Cardiac septum (tissue), 1 donor: ENCODE results near the gene VEGFD. TPM values are rescaled to one million over a fixed set of nuclear protein-coding genes. Genes with fewer than 3 reads are reported as not detected.
"Not testable (repeated sequence)": the region's sequence is repeated elsewhere in the genome, so short reads cannot be mapped to it uniquely, and the experiment has no call there.

Experiments
- DNase-seq: peaks from one replicate; pipeline ENCODE4 v3.0.0-alpha.2; 2020; ENCODE audit warnings: low spot score
- intact Hi-C: fragments of 100-400 bp; cut with DNase I; formaldehyde crosslinking; loops from one replicate; pipeline ENCODE4 v1.14.0; 2022
- total RNA-seq: library from RNA; stranded (reverse); fragmentation: NEBNext Ultra II Directional; extraction: Animal tissue kit (Norgen Biotek cat#: 25700); gene quantifications from one replicate; pipeline ENCODE4 v1.2.1, GENCODE V29; 2021
- donor health status: DM: no; HTN: no; CAD: no.

VEGFD gene
- total RNA-seq, 1 donor from 2014 or later, result 1.3 TPM

- no peak for DNase-seq
- intact Hi-C loops, result no loop called here
Observed at GRCh38 chrX:15319075-15319474, 65.1 kb downstream of the VEGFD start.

GRCh38 chrX:15315509-15315908, 68.7 kb downstream of the VEGFD start, which contains the start of gene ASB11:
Gene ASB11 (minus strand): TSS chrX:15315640. CDS start chrX:15315605, 35 bp downstream.
- intact Hi-C loops, result no loop called here
- DNase-seq, result no peak

- intact Hi-C loops, result no loop called here
Observed at GRCh38 chrX:15314472-15314871, 69.7 kb downstream of the VEGFD start.

GRCh38 chrX:15311119-15311518, 73.1 kb downstream of the VEGFD start:
- intact Hi-C loops, result no loop called here
- no peak for DNase-seq

More at GRCh38 chrX:15314472-15314871, 69.7 kb downstream of the VEGFD start:
- no peak for DNase-seq

- DNase-seq, result no peak
Observed at GRCh38 chrX:15310117-15310516, 74.1 kb downstream of the VEGFD start.

GRCh38 chrX:15305899-15306298, 78.3 kb downstream of the VEGFD start:
- DNase-seq, intact Hi-C loops: not testable (repeated sequence)

More at GRCh38 chrX:15310117-15310516, 74.1 kb downstream of the VEGFD start:
- intact Hi-C loops, result no loop called here

GRCh38 chrX:15301924-15302323, 82.3 kb downstream of the VEGFD start:
- intact Hi-C loops, result loop anchor here (5.0 kb wide), 1 partner anchor 35 kb away; the partner anchor contains the start of gene PIGA
- DNase-seq, result no peak

GRCh38 chrX:15299941-15300851, 84.0 kb downstream of the VEGFD start:
- intact Hi-C loops, result loop anchor here (5.0 kb wide), 2 partner anchors 37 to 167 kb away; partner anchors contain the start of gene PIGA
- no peak for DNase-seq

- intact Hi-C loops, result loop anchor here (5.0 kb wide), 1 partner anchor 169 kb away; no protein-coding TSS in a partner anchor
- no peak for DNase-seq
Observed at GRCh38 chrX:15298780-15299179, 85.4 kb downstream of the VEGFD start.

- DNase-seq, result no peak
- intact Hi-C loops, result loop anchor here (5.0 kb wide), 1 partner anchor 169 kb away; no protein-coding TSS in a partner anchor
Observed at GRCh38 chrX:15298201-15298600, 86.0 kb downstream of the VEGFD start.

Other genes with a start within 250 kb of the VEGFD start
- 0.46 TPM for gene ASB9, start 114.3 kb downstream of the VEGFD start, total RNA-seq
- 60.8 TPM for gene ASB11, start 68.8 kb downstream of the VEGFD start, total RNA-seq
- gene PIGA, start 48.9 kb downstream of the VEGFD start, total RNA-seq, result 6.8 TPM
- gene PIR, start 108.9 kb upstream of the VEGFD start, total RNA-seq, result 15.7 TPM
- 1.8 TPM for gene BMX, start 116.4 kb upstream of the VEGFD start, total RNA-seq
- gene ACE2, start 216.5 kb upstream of the VEGFD start, total RNA-seq, result 113 TPM